Activated T-helper 1 cell treated with anti-CD3 and anti-CD28 coated beads, Interleukin-2, amount 50 U/mL, for 16 hours (primary cell): Measurements from ENCODE around the gene SYNDIG1L.
A peak's percentile ranks its signal among the peaks of the same experiment; 100 is the strongest.

ENCODE experiments used
- DNase-seq, 2 donors: peaks; one replicate each; pipeline ENCODE4 v3.0.0-alpha.2; 2020; ENCODE audit warnings: low read depth in 1 of 2, low spot score in 1 of 2

Gene SYNDIG1L

DNA sequence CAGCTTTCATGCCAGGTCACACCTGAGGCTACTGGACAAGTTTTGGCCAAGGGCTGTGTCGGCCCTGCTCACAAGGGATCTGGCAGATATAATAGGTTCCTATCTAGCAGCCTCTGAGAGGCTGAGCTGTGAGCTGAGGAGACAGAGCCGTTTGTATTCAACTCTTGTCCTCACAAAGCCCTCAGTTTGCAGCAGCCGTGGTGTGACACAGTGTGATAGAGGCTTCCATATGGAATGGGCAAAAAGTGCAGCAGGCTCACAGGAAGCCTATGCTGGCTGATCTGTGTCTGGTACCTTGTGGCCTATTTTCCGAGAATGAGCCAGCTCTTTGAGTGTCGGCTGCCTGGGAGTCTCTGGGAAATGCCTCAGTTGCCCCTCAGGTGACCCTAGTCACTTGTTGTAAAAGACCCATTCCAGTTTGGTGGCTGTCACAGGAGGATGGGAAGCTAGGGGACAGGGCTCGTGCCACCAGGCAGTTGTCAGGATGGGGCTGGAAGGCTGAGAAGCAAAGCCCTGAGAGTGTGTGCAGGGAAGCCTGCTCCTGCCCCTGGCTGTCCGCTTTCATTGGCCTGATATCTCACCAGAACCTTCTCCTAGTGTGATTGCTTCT is 61.6 kb downstream of the SYNDIG1L start:
- DNase-seq: no peak

DNA sequence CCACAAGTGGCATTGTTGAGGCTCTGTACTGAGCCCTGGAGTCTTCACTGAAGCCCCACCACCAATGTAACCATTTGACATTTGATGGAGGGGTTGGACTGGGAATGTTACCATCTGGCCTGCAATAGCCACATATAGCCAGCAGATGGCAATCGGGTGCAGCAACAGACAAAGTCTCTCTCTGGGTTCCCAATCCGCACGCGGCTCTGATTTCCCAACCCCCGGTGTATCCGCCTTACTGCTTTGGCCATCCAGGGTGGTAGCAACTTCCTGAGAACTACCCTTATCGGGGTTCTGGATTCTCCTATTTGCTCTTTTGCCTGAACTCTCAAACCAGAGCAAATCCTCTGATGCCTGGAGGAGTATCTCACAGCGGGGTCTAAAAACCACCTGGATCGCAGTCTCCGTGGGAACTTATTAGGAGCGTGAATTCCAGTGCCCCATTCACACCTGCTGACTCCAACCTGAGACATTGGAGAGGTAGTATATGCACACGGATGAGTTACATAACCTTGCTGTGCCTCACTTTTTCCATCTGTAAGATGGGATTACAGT is 63.6 kb downstream of the SYNDIG1L start:
- DNase-seq: peak; percentile 34 to 38

DNA sequence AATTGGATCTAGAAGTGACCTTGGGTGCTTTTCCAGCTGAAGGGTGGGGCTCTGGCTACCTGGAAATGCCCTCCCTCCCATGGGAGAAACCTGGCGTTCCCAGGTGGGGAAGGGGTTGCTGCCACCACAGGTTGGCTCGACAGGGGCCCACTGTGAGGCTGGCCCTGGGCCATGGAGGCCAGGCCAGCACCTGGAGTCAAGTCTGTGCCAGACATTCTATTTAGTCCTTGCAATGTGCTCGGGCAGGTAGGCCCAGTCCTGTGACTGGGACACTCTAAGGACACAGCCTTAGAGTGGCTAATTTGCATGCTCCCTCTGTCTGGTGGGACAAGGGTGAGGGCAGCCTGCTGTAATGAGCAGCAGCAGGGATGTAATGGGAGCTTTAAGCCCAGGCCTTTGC is 65.8 kb downstream of the SYNDIG1L start:
- no peak for DNase-seq

DNA sequence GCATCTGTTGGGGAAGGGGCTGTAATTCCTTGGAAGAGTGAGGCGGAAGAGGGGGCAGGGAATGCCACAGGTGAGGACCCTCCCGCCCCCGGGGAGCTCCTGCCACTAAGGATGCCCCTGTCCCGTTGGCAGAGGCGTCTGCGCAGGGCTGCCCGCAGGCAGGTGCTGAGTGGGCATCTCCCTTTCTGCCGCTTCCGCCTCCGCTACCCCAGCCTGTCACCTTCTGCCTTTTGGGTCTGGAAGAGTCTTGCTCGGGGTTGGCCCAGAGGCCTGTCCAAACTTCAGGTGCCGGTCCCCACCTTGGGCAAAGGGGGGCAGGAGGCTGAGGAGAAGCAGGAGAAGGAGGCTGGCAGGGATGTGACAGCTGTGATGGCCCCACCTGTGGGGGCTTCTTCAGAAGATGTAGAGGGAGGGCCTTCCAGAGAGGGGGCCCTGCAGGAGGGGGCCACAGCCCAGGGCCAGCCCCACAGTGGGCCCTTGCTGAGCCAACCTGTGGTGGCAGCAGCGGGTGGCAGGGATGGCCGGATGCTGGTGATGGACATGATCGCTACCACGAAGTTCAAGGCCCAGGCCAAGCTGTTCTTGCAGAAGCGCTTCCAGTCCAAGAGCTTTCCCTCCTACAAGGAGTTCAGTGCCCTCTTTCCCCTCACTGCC is 67.7 kb downstream of the SYNDIG1L start:
- no peak for DNase-seq

DNA sequence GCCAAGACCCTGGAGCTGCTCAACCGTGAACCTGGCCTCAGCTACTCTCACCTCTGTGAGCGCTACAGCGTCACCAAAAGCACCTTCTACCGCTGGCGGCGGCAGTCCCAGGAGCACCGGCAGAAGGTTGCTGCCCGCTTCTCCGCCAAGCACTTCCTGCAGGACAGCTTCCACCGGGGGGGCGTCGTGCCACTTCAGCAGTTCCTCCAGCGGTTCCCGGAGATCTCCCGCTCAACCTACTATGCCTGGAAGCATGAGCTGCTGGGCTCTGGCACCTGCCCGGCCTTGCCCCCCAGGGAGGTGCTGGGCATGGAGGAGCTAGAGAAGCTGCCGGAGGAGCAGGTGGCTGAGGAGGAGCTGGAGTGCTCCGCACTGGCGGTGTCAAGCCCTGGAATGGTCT is 68.4 kb downstream of the SYNDIG1L start:
- DNase-seq: no peak

DNA sequence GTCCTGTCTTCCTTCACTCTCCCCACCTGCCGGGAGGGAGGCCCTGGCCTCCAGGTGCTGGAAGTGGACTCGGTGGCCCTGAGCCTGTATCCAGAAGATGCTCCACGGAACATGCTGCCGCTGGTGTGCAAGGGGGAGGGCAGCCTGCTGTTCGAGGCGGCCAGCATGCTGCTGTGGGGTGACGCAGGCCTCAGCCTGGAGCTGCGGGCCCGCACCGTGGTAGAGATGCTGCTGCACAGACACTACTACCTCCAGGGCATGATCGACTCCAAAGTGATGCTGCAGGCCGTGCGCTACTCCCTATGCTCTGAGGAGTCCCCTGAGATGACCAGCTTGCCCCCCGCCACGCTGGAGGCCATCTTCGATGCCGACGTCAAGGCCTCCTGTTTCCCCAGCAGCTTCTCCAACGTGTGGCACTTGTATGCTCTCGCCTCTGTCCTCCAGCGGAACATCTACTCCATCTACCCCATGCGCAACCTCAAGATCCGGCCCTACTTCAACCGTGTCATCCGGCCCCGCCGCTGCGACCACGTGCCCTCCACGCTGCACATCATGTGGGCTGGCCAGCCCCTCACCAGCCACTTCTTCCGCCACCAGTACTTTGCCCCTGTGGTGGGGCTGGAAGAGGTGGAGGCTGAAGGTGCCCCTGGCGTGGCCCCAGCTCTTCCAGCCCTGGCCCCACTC is 69.0 kb downstream of the SYNDIG1L start:
- no peak for DNase-seq
